ENCODE data around the gene KRTAP5-8.
"Not testable (repeated sequence)": the region's sequence is repeated elsewhere in the genome, so short reads cannot be mapped to it uniquely, and the experiment has no call there.

KRTAP5-8 gene, protein sequence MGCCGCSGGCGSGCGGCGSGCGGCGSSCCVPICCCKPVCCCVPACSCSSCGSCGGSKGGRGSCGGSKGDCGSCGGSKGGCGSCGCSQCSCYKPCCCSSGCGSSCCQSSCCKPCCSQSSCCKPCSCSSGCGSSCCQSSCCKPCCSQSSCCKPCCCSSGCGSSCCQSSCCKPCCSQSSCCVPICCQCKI

DNA sequence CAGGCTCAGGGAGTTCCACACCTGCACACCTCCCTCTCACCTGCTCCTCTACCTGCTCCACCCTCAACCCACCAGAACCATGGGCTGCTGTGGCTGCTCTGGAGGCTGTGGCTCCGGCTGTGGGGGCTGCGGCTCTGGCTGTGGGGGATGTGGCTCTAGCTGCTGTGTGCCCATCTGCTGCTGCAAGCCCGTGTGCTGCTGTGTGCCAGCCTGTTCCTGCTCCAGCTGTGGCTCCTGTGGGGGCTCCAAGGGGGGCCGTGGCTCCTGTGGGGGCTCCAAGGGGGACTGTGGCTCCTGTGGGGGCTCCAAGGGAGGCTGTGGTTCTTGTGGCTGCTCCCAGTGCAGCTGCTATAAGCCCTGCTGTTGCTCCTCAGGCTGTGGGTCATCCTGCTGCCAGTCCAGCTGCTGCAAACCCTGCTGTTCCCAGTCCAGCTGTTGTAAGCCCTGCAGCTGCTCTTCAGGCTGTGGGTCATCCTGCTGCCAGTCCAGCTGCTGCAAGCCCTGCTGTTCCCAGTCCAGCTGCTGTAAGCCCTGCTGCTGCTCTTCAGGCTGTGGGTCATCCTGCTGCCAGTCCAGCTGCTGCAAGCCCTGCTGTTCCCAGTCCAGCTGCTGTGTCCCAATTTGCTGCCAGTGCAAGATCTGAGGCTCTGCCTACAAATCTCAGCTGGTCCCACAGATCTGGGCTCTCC, at the start of gene KRTAP5-8:
TSS of gene KRTAP5-8 (plus strand) at position 49 of the 689 bp plus-strand sequence. CDS start at position 80, 31 bp downstream.
- DNase-seq (ENCODE audit: low read depth): not testable (repeated sequence)

DNA sequence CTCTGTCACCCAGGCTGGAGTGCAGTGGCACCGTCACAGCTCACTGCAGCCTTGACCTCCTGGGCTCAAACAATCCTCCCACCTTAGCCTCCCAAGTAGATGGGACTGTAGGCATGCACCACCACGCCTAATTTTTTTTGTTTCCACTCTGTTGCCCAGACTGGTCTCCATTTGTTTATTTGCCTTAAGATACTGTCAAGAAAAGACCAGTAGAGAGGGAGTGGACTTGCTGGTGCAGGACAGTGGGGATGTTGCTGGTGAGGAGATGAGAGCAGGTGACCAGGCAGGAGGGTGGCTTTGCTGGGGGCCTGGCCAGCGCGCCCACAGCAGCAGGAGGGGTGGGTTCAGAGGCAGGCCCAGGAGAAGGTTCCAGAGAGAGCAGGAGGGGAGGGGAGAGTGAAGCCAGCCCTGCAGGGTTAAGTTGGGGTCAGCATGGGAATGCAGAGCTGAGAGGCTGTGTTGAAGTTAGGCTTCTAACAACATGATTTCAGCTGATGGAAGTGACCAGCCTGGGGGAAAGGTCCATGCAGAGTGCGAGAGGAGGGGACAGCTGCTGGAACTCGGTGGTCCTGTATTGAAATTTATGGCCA, 49.0 kb upstream of the KRTAP5-8 start:
- DNase-seq (ENCODE audit: low read depth): no peak

DNA sequence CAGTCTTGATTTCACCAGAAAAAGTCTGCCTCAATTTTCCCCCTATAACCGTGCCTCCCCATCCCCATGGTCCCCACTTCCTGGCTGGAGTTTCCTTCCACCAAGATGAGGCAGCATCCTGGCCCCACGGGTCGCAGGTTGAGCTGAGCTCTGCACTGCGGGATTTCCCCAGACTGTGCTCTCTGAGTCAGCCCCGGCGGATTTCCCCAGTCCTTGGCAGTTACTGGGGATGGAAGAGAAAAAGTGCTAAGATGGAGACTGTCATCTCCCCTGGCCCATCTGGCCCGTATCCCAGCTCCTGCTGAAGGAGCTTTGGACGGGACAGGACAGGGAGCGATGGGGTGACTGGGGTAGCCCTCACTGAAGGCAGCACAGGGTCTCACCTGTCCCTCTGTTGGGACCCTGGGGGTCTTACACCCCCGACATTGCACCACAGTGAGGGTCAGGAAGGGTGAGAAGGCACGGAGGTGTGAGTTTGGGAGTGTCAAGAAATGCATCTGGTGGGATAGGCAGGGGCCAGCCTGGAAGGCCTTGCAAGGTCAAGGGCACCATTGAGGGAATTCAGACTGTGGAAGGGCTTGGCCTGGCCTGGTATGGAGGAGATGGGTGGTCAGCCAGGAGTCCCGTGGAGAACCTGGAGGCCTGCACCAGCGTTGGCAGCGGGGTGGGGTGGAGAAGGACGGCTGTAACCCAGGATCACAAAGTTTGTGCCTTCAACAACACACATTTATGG, 48.3 kb upstream of the KRTAP5-8 start:
- no peak for DNase-seq (ENCODE audit: low read depth)

DNA sequence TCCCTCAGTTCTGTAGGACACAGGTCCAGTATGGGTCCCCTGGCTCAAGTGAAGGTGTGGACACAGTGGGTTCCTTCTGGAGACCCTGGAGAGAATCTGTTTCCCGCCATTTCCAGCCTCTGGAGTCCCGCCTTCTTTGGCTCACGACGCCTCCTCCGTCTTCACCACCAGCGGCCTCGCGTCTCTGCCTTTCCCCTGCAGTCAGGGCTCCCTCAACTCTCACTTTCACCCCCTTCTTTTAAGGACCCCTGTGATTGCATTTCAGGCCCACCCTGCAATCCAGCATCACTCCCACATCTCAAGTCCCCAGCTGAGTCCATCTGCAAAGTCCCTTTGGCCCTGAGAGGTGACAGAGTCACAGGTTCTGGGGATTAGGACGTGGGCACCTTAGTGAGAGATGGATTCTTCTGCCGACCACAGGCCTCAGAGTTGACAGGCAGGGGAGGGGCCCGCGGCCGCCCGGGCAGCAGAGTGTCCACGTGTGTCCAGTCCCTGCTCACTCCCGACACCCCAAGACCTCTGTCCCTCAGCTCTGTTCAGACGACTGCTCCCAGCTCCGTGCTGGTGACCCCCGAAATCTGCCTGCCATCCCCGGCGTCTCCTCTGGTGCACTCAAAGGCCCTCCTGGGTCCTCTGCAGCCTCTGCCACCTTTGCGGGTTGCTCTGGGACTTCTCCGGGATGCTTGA, 47.6 kb upstream of the KRTAP5-8 start:
- no peak for DNase-seq (ENCODE audit: low read depth)

DNA sequence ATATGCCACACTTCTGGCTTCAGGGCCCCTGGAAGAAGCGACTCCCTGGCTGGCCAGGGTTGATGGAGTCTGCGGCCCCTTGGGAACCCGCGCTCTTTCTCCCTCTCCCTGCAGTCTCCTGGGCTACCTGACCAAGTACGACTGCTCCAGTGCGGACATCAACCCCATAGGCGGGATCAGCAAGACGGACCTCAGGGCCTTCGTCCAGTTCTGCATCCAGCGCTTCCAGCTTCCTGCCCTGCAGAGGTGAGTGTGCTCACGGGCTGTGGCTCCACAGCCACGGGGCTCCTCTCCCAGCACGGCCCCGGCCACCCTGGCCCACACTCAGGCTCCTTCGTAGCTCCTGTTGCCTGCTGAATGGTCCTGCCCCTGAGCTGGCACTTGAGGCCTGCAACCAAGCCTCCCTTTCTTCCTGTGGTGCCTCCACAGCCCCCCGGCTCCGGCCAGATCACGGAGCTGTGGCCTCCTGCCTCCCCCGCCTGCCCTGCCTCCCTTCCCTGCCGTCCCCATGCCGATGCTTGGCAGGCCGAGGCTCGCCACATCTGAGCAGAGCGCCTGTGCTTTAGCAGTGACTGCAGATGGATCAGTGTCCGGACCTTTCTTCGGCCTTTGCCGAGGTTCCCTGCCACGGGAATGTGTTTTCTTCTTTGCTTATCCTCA, 47.0 kb upstream of the KRTAP5-8 start:
- DNase-seq (ENCODE audit: low read depth): no peak

DNA sequence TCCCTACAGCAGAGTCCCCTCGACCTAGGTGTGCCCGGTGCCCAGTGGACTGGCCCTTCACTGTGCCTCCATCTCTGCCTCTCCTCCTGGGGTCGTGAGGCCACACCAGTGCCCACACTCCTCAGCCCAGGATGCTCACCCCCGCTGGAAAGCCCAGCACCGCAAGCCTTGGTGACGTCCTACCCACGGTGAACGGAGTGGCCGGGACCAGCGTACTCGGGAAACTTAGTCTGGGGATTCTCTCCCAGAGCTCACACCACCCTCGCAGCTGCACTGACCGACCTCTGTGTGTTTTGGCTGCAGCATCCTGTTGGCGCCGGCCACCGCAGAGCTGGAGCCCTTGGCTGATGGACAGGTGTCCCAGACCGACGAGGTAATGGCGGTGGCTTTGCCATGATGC, 46.3 kb upstream of the KRTAP5-8 start:
- no peak for DNase-seq (ENCODE audit: low read depth)

DNA sequence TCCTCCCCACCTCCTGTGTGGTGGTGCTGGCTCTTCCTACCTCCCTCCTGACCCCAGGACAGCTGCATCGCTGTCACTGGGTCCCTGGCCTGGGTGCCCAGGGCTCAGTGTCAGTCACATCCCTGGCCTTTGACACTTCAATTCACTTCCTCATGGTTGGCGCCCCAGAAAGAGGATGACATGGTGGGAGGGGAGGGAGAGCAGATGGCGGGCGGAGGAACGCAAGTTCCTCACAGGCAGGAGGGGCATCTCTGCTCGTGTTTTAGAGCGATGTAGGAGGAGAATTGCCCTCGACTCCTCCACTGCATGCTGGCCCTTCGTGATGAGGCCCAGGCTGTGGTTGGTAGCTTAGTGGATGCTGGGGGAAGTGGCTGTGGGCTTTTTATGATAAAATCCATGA, 45.9 kb upstream of the KRTAP5-8 start:
- no peak for DNase-seq (ENCODE audit: low read depth)

DNA sequence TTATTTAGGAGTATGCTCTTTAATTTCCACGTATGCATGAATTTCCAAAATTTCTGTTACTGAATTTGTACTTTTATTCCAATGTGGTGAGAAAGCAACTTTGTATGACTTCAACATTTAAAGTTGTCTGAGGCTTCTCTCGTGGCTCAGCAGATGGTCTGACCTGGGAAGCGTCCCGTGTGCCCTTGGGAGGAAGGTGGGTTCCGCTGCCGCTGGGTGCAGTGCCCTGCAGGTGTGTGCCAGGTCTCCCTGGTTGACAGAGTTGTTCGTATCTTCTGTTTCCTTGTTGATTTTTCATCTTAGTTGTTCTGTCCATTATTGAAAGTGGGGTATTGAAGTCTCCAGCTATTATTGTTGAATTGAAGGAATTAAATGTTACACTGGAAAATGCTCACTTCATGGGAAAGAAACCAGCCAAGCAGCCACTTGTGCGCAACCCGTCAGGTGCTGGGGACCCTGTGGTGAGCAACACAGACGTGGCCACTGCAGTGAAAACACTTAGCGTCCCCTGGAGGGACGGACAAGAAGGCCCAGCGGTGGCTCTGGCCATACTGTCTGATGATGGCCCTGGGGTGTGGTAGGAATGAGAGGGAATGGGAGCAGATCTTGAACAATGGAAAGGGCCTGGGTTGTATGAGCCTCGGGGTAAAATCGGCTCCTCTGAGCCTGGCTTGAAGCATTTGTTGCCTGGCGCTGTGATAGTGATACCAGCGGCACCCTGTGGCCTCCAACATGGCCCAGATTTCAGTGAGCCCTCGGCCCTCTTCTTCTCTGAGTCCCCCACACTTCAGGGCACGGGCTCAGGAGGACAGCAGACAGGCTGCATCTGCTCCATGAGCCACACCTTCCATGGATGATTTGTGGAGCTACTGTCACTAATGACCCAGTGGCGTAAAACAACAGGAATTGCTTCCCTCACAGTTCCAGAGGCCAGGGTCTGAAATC, 42.3 kb upstream of the KRTAP5-8 start:
- no peak for DNase-seq (ENCODE audit: low read depth)

DNA sequence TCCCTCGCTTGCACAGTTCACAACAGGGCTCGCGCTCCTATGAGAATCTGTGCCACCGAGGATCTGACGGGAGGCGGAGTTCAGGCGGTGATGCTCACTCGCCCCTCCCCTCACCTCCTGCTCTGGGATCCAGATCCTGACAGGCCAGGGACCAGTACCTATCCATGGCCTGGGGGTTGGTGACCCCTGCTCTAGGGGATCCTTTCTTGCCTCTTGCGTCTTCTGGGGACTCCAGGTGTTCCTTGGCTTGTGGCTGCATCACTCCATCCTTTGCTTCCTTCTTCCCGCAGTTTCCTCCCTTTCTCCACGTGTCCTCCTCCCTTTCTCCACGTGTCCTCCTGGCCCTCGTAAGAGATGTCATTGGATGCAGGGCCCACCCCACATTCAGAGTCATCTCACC, 41.4 kb upstream of the KRTAP5-8 start:
- DNase-seq (ENCODE audit: low read depth): no peak

DNA sequence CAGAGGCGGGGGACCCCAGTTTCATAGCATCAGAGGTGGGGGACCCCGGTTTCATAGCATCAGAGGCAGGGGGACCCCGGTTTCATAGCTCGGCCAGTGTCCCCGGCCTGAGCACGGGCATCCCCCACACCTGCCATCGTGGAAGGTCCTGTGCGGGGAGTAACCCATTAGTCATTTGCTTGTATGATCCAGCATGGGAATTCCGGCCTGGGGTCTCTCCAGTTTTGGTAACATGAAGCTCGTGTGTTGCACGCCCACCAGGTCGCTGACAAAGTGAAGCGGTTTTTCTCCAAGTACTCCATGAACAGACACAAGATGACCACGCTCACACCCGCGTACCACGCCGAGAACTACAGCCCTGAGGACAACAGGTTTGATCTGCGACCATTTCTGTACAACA, 39.7 kb upstream of the KRTAP5-8 start:
- no peak for DNase-seq (ENCODE audit: low read depth)

DNA sequence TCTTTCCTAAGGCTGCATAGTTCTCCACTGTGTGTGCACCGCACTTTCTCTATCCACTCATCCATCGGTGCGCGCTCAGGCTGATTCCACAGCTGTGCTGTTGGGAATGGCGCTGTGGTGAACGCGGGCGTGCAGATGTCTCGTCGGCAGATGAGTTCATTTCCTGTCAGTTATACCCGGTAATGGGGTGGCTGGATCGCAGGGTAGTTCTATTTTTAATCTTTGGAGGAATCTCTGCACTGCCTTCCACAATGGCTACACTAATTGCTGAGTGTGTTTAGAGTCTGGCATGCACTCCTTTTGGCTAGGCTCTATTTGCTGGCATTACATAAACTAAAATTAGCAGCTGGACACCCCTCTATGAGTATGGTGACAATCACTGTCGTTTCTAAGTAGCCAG, 38.7 kb upstream of the KRTAP5-8 start:
- DNase-seq (ENCODE audit: low read depth): no peak

DNA sequence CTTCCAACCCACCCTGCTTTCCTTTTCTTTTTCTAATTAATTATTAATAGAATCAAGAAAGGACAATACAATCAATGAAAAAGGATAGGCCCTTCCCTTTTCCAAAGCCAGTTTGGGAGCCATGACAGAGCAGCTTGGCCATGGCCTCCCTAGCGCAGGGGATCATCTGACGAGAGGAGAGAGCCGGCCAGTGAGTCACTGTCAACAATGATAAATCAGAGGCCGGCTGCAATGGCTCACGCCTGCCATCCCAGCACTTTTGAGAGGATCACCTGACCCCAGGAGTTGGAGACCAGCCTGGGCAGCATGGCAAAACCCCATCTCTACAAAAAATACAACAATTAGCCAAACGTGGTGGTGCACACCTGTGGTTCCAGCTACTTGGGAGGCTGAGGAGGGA, 38.3 kb upstream of the KRTAP5-8 start:
- DNase-seq (ENCODE audit: low read depth): no peak

DNA sequence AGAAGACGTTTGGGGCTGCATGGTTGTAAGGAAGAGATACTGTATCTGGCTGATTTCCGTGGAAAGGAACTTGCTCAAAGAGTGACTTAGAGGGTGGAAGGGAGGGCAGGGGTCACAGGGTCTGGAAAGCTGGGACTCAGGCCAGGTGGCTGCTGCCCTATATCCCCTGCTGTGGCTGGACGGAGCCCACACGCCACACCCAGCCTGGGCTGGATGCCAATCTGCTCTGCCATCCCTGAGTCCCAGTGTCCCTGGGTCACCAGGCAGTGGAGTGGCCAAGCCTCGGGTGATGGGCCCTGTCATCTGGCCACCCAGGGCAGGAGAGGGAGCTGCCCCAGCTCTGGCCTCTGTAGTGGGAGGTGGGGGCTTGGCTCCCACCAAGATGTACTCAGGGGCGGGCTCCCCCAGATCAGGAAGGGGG, 37.2 kb upstream of the KRTAP5-8 start:
- no peak for DNase-seq (ENCODE audit: low read depth)

DNA sequence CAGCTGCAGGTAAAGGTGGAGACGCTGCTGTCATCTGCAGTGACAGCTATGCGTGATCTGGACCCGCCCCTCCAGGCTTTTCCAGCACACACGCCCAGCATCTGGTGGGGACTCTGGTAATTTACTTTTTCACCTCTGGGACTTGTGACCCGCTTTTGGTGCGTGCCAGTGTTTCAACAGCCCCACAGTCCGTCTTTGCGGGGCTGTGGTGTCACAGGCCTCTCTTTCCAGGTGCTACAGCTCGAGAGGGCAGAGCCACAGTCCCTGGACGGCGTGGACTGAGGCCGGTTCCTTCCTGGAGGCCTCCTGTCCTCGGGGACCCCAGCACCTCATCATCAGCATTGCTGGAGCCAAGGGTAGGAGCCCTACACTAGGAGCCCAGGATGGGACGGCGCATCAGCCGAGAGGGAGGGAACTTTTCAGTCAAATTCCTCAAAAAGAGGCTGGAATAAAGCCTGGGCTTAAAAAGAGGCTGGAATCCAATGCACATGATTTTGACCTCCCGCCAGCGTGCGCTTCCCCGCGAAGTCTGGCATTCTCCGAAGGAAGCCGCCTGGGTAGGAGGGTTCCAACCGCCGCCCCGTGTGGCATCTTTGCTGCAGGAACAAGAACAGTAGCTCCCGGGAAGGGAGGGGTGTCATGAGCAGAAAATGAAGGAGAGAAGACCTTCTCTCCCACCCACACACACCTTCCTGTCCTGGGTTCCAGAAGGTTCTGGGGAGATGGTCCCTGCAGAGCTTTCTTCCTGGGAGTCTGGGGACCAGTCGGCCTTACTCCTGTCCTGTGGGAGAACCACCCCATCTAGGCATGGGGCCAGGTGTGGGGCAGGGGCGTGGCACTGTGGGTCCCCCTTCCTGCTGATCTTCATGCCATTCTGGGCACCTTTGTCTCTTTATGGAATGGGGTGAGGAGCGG, 36.5 kb upstream of the KRTAP5-8 start:
- DNase-seq (ENCODE audit: low read depth): no peak

DNA sequence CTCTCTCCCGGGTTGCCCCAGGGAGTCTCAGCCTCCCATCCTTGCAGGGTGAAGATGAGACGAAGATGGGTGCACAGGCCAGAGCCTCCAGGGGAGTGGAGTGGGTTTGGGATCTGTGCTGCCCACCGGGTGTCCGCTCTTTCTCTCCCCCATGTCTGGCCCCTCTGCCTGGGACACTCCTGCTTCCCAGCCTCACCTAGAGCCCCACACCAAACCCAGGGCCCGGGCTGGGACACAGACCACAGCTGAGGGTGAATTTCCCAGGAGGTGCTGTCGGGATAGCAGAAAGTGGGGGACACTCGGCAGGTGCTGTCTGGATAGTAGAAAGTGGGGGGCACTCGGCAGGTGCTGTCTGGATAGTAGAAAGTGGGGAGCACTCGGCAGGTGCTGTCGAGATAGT, 35.8 kb upstream of the KRTAP5-8 start:
- DNase-seq (ENCODE audit: low read depth): no peak

DNA sequence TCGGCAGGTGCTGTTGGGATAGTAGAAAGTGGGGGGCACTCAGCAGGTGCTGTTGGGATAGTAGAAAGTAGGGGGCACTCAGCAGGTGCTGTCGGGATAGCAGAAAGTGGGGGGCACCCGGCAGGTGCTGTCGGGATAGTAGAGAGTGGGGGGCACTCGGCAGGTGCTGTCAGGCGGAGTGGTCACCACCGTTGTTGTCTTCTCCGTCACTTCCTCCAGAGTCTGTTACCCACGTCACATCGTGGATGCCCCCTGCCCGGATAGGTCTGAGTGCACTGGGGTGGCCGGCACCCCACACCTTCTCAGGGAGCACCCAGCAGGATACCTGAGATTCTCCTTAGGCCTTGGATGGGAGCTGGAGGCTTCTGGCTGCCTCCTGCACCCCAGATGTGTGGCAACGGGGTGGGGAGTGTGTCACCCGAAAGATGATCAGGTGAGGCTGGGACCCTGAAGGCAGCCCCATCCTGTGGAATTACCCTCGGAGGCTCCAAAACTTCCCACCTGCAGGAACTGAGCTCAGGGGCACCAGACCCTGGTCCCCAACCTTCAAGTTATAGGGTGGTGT, 34.9 kb upstream of the KRTAP5-8 start:
- no peak for DNase-seq (ENCODE audit: low read depth)

DNA sequence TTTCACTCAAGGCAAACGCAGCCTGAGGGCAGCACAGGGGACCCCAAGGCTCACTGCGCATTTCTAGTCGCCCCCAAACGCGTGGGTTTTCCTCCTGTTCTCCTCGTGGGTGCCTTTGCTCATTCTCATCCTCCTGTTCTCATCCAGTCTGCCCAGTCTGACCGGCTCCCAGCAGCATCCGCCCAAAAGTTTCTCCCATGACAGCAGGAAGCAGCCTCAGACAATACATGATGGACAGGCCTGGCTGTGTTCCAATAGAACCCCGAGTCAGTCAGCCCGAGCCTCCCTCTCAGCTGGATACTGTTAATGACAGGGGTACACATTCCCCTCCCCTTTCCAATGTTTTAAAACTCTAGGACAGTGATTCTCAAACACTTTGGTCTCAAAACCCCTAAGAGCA, 33.3 kb upstream of the KRTAP5-8 start:
- no peak for DNase-seq (ENCODE audit: low read depth)

DNA sequence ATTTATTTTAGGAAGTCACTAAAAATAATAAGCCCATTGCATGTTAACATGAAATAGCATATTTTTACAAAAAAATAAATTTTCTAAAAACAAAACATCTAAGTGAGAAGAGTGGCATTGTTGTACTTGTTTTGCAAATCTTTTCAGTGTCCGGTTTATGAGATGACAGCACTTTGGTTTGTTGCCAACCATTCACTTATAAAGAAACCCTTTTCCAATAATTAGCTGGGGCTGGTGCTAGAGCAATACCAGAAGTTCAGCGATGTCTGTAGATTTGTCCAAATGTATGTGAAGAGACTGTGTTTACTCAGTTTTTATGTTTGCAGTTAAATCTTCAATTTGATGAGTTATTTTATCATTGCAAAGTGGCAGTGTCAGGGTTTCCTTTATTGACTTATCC, 32.8 kb upstream of the KRTAP5-8 start:
- no peak for DNase-seq (ENCODE audit: low read depth)

DNA sequence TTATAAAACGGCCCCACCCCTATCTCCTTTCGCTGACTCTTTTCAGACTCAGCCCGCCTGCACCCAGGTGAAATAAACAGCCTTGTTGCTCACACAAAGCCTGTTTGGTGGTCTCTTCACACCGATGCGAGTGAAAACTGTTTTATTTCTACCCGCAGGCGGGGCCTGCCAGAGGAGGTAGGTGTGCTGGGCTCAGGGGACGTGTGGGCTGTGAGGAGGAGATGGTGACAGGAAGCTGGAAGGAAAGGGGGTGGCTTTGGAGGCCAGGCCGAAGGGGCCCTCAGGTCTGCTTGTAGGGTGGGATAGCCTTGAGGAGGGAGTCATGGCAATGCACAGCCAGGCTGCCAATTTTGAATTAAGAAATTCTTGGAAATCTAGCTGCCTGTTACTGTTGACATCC, 32.0 kb upstream of the KRTAP5-8 start:
- no peak for DNase-seq (ENCODE audit: low read depth)
